ENCODE measurements around the gene CHRNB4. TPM values are rescaled to one million over a fixed set of nuclear protein-coding genes. Genes with fewer than 3 reads are reported as not detected.

Gene CHRNB4, protein sequence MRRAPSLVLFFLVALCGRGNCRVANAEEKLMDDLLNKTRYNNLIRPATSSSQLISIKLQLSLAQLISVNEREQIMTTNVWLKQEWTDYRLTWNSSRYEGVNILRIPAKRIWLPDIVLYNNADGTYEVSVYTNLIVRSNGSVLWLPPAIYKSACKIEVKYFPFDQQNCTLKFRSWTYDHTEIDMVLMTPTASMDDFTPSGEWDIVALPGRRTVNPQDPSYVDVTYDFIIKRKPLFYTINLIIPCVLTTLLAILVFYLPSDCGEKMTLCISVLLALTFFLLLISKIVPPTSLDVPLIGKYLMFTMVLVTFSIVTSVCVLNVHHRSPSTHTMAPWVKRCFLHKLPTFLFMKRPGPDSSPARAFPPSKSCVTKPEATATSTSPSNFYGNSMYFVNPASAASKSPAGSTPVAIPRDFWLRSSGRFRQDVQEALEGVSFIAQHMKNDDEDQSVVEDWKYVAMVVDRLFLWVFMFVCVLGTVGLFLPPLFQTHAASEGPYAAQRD
- not detected in 2 replicates for total RNA-seq

DNA sequence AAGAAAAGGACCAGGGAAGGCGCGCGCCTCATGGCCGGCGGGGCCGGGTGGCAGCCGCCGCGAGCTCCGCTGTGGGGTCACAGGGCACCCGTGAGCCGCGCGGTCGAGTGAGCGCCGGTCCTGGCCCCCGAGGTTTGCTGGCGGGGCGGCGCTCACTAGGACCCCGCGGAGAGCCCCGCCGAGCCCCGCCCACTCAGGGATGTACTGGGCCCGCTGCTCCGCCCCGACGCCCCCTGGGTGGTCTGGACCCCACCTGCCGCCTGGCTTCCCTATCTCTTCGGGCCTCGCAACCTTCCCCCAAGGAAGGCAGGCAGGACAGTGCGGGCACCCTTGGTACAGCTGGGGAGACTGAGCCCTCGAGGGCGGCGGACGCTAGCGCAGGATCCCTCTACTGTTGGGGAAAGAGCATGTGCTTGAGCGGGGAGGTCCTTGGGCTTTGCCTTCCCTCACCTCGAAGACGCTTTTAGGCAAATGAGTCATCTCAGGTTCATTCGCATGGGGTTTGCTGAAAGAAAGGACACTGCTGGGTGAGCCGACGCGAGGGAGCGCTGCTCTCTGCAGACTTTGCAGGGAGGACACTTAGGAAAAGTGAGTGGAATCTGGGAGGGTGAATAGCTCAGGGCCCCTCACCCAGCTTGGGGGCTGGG, at the start of gene CHRNB4:
Gene CHRNB4, minus strand, starts transcription at position 109 of the 647 bp plus-strand sequence. Its CDS starts 77 bp downstream, at position 32.

DNA sequence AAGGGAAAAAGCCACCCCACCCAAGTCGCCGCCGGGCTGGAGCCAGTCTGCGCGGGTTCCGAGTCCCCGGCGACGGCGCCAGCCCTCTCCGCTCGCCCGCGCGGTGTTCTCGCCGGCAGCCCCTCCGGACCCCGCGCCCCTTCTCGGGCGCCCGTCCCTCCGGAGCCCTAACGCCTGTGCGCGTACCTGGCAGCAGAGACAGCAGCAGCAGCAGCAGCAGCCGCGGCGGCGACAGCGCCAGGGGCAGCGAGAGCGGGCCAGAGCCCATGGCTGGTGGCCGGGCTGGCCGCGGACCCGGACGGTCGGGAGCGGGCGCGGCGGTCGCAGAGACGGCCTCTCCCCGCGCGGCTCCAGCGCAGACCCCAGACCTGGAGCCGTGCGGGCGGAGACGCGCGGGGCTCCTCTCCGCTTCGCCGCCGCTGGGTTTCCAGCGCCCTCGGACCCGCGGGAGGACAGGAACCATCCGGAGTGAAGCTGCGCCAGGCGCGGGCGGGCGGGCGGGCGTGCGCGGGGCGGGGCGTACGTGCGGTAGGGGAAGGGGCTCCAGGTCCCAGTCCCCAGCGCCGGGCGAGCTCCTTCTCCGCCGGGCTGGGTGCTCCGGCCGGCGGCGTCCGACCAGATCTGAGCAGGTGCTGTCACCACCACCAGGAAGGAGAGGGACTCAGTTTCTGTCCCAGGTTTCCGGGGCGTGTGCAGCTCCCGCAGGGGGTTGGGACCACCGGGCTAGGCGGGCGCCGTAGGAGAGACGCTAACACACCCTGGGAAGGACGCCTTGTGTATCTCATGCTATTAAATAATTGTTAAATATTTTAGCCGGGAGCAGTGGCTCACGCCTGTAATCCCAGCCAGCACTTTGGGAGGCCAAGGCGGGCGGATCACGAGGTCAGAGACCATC, 20.2 kb downstream of the CHRNB4 start, which contains the start of gene CHRNA3:
Gene CHRNA3, minus strand, starts transcription at position 470 of the 895 bp plus-strand sequence. Its CDS starts 202 bp downstream, at position 268.

Other genes starting within 250 kb of the CHRNB4 start
- gene IREB2, start 203.0 kb downstream of the CHRNB4 start, total RNA-seq: 28.4 and 30.3 TPM in 2 replicates
- 1.3 and 1.6 TPM in 2 replicates for gene HYKK, start 133.6 kb downstream of the CHRNB4 start, total RNA-seq
- 160 and 237 TPM in 2 replicates for gene PSMA4, start 100.8 kb downstream of the CHRNB4 start, total RNA-seq
- 1.7 and 3.6 TPM in 2 replicates for gene CHRNA5, start 75.7 kb downstream of the CHRNB4 start, total RNA-seq
- not detected in 2 replicates for gene CHRNA3, start 20.2 kb downstream of the CHRNB4 start, total RNA-seq
- gene ADAMTS7, start 170.3 kb upstream of the CHRNB4 start, total RNA-seq: 3.4 and 6.6 TPM in 2 replicates
- 323 and 448 TPM in 2 replicates for gene MORF4L1, start 231.7 kb upstream of the CHRNB4 start, total RNA-seq

Measured in dermis lymphatic vessel endothelial cell (primary cell).